GM18907 (cell line): ENCODE measurements around the gene BAZ1B.
"Not testable (repeated sequence)": the region's sequence is repeated elsewhere in the genome, so short reads cannot be mapped to it uniquely, and the experiment has no call there.

ENCODE experiments used
- ATAC-seq: cut with Tn5 transposase; IDR thresholded peaks from one replicate; pipeline ENCODE4 v1.9.1; 2021; ENCODE audit warnings: mild to moderate bottlenecking, moderate library complexity; ENCODE audit not compliant: unreplicated experiment

The BAZ1B gene

DNA sequence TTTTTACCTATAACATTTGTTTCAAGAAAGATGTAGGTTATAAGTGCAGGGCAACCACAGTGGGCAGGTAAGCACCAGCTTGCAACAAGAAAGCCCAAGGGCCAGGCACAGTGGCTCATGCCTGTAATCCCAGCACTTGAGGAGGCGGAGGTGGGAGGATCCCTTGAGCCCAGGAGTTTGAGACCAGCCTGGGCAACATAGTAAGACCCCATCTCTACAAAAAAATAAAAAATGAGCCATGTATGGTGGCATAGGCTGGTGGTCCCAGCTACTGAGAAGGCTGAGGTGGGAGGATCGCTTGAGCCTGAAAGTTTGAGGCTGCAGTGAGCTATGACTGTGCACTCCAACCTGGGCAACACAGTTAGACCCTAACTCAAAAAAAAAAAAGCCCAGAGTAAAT, 22.6 kb upstream of the BAZ1B start:
- ATAC-seq = no peak

DNA sequence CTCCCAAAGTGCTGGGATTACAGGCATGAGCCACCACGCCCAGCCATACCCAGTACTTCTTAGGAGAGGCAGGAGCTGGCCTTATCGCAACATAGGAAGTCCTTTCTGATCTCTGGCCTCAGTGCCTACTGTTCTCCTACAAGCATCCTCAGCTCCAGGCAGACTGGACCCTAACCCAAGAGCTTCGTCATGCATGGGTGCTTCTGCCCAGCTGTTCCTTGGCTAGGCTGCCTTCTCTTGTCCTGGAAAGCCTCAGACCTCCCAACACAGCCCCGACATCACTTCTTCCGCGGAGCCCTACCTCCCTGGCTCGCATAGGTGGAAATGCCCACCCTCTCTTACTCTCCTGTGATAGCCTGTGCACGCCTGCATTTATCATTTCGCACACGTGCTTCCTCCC, 19.6 kb upstream of the BAZ1B start:
- ATAC-seq = no peak

GRCh38 chr7:73539709-73540108, 17.6 kb upstream of the BAZ1B start:
- ATAC-seq = no peak

GRCh38 chr7:73538510-73538909, 16.4 kb upstream of the BAZ1B start:
- ATAC-seq = not testable (repeated sequence)

GRCh38 chr7:73537051-73537450, 15.0 kb upstream of the BAZ1B start:
- ATAC-seq = no peak

GRCh38 chr7:73536479-73536878, 14.4 kb upstream of the BAZ1B start:
- ATAC-seq = no peak

DNA sequence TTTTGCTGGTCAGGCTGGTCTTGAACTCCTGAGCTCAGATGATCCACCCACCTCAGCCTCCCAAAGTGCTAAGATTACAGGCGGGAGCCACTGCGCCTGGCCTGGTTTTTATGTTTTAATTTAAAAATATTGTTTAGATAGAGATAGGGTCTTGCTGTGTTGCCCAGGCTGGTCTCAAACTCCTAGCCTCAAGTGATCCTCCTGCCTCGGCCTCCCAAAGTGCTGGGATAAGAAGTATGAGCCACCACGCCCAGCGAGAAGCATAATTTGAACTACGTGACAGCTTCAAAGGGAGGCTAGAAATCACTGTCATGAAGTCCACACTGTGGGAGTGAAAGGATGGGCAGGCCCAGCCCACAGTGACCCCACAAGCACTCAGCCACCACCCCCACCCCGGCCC, 13.8 kb upstream of the BAZ1B start:
- ATAC-seq = not testable (repeated sequence)

DNA sequence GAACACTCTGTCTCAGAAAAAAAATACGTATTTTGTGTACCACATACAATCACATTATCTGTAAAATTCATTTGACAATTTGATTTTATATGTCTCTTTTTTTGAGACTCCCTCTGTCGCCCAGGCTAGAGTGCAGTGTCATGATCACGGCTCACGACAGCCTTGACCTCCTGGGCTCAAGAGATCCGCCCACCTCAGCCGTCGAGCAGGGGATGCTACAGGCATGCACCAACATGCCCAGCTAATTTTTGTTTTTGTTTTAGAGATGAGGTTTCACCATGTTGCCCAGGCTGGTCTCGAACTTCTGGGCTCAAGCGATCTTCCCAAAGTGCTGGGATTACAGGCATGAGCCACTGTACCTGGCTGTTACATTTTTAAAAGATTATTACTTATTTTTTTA, 11.6 kb upstream of the BAZ1B start:
- no peak for ATAC-seq

DNA sequence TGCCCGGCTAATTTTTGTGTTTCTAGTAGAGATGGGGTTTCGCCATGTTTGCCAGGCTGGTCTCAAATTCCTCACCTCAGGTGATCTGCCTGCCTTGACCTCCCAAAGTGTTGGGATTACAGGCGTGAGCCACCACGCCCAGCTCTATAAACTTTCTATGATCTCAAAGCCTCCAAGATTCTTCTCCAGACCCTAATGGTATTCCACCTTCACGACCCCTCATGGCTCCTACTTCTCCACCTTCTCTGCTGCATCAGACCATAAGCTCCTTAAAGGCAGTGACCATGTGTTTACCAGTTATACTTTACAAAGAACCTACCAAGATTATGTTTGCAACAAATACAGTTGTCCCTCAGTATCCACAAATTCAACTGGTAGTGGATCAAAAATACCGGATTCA, 10.1 kb upstream of the BAZ1B start:
- ATAC-seq = no peak

GRCh38 chr7:73530800-73531199, 8.7 kb upstream of the BAZ1B start:
- no peak for ATAC-seq

GRCh38 chr7:73526896-73527821, 5.1 kb upstream of the BAZ1B start:
- no peak for ATAC-seq

DNA sequence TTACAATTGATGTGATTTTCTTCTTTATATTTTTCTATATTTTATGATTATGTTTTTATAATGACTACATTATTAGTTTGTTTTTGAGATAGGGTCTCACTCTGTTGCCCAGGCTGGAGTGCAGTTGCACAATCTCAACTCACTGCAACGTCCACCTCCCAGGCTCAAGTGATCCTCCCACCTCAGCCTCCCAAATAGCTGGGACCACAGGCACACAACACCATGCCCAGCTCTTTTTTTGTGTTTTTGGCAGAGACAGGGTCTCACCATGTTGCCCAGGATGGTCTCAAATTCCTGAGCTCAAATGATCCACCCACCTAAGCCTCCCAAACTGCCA, 4.0 kb upstream of the BAZ1B start:
- ATAC-seq = not testable (repeated sequence)

DNA sequence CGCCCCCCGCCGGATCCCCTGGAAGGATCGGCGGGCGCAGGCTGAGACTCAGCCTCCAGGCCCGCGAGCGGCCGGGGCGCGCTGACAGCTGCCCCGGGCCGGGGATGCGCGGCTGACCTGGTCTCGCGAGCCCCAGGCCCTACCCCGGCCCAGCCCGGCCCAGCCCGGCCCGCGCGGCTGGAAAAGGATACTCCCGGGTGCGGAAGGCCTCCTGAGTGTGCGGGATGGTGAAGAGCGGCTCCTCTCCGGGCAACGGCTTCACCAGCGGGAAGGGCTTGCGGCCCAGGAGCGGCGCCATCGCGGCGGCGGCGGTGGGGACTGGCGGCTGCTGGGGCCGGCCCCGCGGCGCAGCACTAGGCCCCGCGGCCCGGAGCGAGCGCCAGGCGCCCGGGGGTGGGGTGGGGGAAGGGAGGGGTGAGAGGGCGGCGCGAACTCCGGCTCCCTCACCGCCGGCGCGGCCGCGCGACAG, 423 bp downstream of the BAZ1B start:
- peak; percentile 45 for ATAC-seq

DNA sequence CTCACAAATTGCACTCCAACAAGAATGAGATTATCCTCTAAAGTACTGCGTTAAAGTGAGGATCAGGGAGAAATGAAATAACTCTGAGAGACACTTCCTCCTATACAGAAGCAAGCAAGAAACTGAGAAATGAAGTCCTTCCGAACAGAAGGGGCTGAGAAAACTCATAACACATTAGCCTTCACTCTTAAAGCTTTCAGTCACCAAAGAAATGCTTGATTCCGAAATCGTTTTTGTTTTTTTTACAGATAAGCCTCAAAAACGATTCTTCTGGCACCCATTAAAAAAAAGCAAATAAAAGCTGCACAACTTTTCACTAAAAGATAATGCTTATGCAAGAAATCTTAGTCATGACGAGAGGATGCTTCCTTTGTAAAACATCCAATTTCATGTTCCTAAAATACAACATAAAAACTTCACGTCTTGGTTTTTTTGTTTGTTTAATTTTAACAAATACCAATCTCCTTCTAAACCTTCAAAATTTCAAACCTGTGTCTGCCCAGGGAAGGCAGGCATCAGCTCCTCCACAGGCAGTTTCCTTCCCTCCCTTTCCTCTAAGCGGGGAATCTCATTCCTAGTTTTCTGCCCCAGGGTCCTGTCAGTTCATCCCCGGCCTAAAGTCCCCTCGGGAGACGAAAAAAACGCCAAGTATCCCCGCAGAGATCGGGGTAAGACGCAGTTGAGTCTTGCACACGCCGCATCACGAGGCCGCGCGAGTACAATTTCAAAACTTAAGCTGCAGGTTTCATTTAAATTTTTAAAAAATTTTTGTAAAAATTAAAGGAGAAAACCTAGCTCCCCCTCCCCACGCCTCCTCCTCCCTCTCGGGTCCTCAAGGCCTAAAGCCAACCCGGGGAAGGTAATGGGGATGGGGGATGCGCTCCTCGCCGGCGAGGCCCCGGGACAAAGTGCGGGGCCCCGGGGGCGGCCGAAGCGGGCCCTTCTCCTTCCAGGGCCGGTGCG, 1.1 kb downstream of the BAZ1B start:
- no peak for ATAC-seq

DNA sequence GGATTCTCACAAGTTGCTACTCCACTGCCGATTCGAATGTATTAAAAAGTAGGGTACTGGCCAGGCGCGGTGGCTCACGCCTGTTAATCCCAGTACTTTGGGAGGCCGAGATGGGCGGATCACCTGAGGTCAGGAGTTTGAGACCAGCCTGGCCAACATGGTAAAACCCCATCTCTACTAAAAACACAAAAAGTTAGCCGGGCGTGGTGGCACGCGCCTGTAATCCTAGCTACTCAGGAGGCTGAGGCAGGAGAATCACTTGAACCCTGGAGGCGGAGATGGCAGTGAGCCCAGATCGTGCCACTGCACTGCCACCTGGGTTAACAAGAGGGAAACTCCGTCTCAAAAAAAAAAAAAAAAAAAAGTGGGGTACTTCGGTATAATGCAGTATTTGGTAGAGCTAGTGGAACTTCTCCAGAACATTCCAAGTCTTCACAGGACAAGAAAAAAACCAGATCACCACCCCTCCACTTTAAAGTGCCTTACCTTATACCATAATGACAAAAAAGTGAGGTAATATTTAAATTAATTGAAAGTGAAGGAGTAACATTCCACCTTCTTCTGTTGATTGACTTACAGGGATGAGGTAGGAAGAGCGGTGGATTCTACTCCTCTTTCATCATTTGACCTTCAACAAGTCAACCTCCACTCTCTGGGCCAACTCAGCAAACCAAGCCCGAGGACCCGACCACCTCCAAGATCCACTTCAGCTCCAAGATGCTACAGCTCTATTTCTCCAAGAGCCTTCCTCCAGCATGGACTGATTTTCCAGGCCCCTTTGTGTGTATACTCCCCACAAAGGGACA, 2.0 kb downstream of the BAZ1B start:
- no peak for ATAC-seq

DNA sequence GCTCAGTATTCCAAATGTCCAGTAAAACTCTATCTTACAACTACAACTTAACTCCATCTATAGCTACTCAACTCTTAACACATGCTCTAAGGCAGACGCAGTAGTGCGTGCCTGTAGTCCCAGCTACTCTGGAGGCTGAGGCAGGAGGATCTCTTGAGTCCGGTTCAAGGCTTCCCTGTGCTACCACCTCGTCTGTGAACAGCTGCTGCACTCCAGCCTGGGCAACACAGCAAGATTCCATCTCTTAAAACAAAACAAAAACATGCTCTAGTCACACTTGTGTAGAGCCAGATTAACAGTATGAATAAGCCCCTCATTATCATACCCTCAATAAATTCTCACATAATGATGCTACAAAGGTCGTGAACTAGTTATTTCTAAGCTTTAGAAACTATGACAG, 3.6 kb downstream of the BAZ1B start:
- ATAC-seq = no peak

- no peak for ATAC-seq
Measured at GRCh38 chr7:73517241-73517995, 4.7 kb downstream of the BAZ1B start.

DNA sequence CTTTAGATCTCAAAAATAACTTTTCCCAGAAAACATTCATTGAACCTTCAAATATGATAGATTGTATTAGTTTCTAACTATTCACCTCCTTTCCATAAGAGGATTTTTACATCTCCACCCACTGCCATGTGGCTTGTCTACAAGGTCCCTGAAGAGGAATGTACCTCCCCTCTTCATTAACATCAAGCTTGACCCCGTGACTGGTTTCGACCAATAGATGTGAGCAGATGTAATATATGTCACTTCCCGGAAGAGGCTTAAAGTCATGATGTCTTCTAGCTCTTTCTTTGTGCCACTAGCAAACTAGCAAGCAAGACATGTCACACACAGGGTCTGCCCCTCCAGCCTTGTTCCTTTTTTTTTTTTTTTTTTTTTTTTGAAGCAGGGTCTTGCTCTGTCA, 6.9 kb downstream of the BAZ1B start:
- ATAC-seq = no peak

GRCh38 chr7:73512018-73512780, 9.9 kb downstream of the BAZ1B start:
- no peak for ATAC-seq
